ENCODE measurements around the gene CDH23.

- TF ChIP-seq CTCF (conservative IDR thresholded peaks at IDR 0.05 in 1 of 2, IDR thresholded peaks at IDR 0.05 in 1 of 2; ENCODE audit: low read depth in 1 of 2, low read length in 2 of 2): no peak
- no peak for TF ChIP-seq EZH2 (IDR thresholded peaks at IDR 0.05; ENCODE audit: low read length, missing control alignments)
Measured at GRCh38 chr10:71378336-71379117, 18.2 kb upstream of the CDH23 start.

Data from fibroblast of lung (primary cell).